HCT116 (cell line): ENCODE data around the gene CARNS1. TPM values are rescaled to one million over a fixed set of nuclear protein-coding genes. Genes with fewer than 3 reads are reported as not detected.

Experiments used
- ATAC-seq: fragments of 200-7000 bp; cut with Tn5 transposase; 2 replicates; pipeline ENCODE4 v1.9.1; 2020; ENCODE audit warnings: mild to moderate bottlenecking, moderate library complexity
- BruUV-seq: library from RNA; stranded (reverse); fragments of 400-500 nt; replicated peaks from 2 replicates; lab custom pipeline; 2021; lab: Mats Ljungman, UMichigan
- CTCF ChIA-PET: fragments of 300-600 bp; sonication (Branson Sonifier 250); formaldehyde crosslinking; loops from one replicate; lab custom pipeline; 2021; ENCODE audit warnings: antibody characterized with exemption; lab: Charles Lee
- POLR2A ChIA-PET: fragments of 300-600, 350-600 bp; sonication (Branson Sonifier 250); formaldehyde crosslinking; loops from one replicate; lab custom pipeline; 2021; ENCODE audit warnings: antibody characterized with exemption; lab: Charles Lee
- RAD21 ChIA-PET, 2 experiments: fragments of 300-600 bp; sonication (Branson Sonifier 250); formaldehyde crosslinking; loops; one replicate each; lab custom pipeline; 2023; ENCODE audit warnings: low total read pairs in 2 of 2; ENCODE audit not compliant: uncharacterized antibody in 2 of 2, unreplicated experiment in 2 of 2, low non-redundant PET in 1 of 2; lab: Charles Lee
- DNase-seq: peaks from one replicate; pipeline ENCODE4 v3.0.0-alpha.2; 2010; ENCODE audit warnings: low read depth, low spot score
- H2AFZ ChIP-seq: fragments of 200-600 bp; shearing (Covaris generic), sonication (generic); 2 replicates; pipeline ENCODE4 v1.6.1; 2017; ENCODE audit warnings: low read depth, mixed run types, mixed read lengths, antibody characterized with exemption, low read length; ENCODE audit not compliant: poor library complexity, severe bottlenecking
- H3K27ac ChIP-seq: 2 replicates; pipeline ENCODE4 v1.5.1; 2012; ENCODE audit warnings: low read depth, low read length
- H3K27me3 ChIP-seq: fragments of 200-600 bp; sonication (generic); 2 replicates; pipeline ENCODE4 v1.6.1; 2016; ENCODE audit warnings: mixed run types, low read length, mixed read lengths; ENCODE audit not compliant: insufficient read depth
- H3K36me3 ChIP-seq, 2 experiments: fragments of 200-500 bp in 1 of 2; fragments of 200-600 bp in 1 of 2; sonication (Bioruptor generic) in 1 of 2; sonication (generic) in 1 of 2; 2 replicates each; pipeline versions ENCODE4 v1.5.1 to v1.6.1; 2014 to 2016; ENCODE audit warnings: low read length in 2 of 2, inconsistent platforms in 1 of 2, mixed read lengths in 1 of 2, mixed run types in 1 of 2; ENCODE audit not compliant: insufficient read depth in 2 of 2, control insufficient read depth in 1 of 2
- H3K4me1 ChIP-seq, 2 experiments: fragments of 200-600 bp in 1 of 2; sonication (generic) in 1 of 2; 2 replicates each; pipeline versions ENCODE4 v1.5.1 to v1.6.1; 2012 to 2017; ENCODE audit warnings: low read length in 2 of 2, inconsistent platforms in 1 of 2, mild to moderate bottlenecking in 1 of 2, mixed read lengths in 1 of 2, mixed run types in 1 of 2, moderate library complexity in 1 of 2; ENCODE audit not compliant: insufficient read depth in 2 of 2, control insufficient read depth in 1 of 2
- H3K4me2 ChIP-seq: fragments of 200-600 bp; sonication (generic); 2 replicates; pipeline ENCODE4 v1.6.1; 2017; ENCODE audit warnings: mixed run types, low read length, mixed read lengths
- H3K4me3 ChIP-seq, 2 experiments: fragments of 200-600 bp in 1 of 2; sonication (generic) in 1 of 2; replicated peaks in 1 of 2; 2 replicates each; pipeline ENCODE4 v1.5.1; 2011 to 2016; ENCODE audit warnings: low read length in 2 of 2, control low read depth in 1 of 2, low read depth in 1 of 2, mild to moderate bottlenecking in 1 of 2, mixed read lengths in 1 of 2, mixed run types in 1 of 2
- H3K79me2 ChIP-seq: fragments of 200-600 bp; sonication (generic); 2 replicates; pipeline ENCODE4 v1.6.1; 2017; ENCODE audit warnings: mild to moderate bottlenecking, mixed run types, low read length, moderate library complexity, mixed read lengths; ENCODE audit not compliant: insufficient read depth
- H3K9ac ChIP-seq: fragments of 200-600 bp; sonication (generic); 2 replicates; pipeline ENCODE4 v1.6.1; 2016; ENCODE audit warnings: low read length, mixed read lengths
- H3K9me2 ChIP-seq: fragments of 200-600 bp; sonication (generic), shearing (Covaris generic); 2 replicates; pipeline ENCODE4 v1.6.1; 2017; ENCODE audit warnings: mixed run types, mild to moderate bottlenecking, moderate library complexity; ENCODE audit not compliant: insufficient read depth
- H3K9me3 ChIP-seq, 2 experiments: fragments of 200-500 bp in 1 of 2; fragments of 200-600 bp in 1 of 2; sonication (Bioruptor generic) in 1 of 2; sonication (generic) in 1 of 2; 2 replicates each; pipeline ENCODE4 v1.6.1; 2014 to 2017; ENCODE audit warnings: low read length in 2 of 2, mixed read lengths in 2 of 2, inconsistent platforms in 1 of 2, low read depth in 1 of 2, mild to moderate bottlenecking in 1 of 2, mixed run types in 1 of 2, moderate library complexity in 1 of 2; ENCODE audit not compliant: control insufficient read depth in 1 of 2, insufficient read depth in 1 of 2
- H4K20me1 ChIP-seq: fragments of 200-600 bp; sonication (generic), shearing (Covaris generic); 2 replicates; pipeline ENCODE4 v1.6.1; 2017; ENCODE audit warnings: mixed run types, mild to moderate bottlenecking, moderate library complexity; ENCODE audit not compliant: insufficient read depth
- CBX3 ChIP-seq: IDR thresholded peaks from 2 replicates; pipeline ENCODE4 v1.6.1; 2012; ENCODE audit warnings: low read depth
- EGR1 ChIP-seq: IDR thresholded peaks from 2 replicates; pipeline ENCODE4 v1.6.1; 2012; ENCODE audit warnings: low read depth
- EZH2 ChIP-seq: fragments of 200-600 bp; sonication (generic); IDR thresholded peaks from 2 replicates; pipeline ENCODE4 v1.6.1; 2017; ENCODE audit warnings: antibody characterized with exemption, mixed run types
- EZH2phosphoT487 ChIP-seq: fragments of 200-600 bp; IDR thresholded peaks from 2 replicates; pipeline ENCODE4 v1.6.1; 2018; ENCODE audit warnings: antibody characterized with exemption, borderline replicate concordance
- FOSL1 ChIP-seq: IDR thresholded peaks from 2 replicates; pipeline ENCODE4 v1.6.1; 2012; ENCODE audit warnings: low read depth
- JUND ChIP-seq: IDR thresholded peaks from 2 replicates; pipeline ENCODE4 v1.6.1; 2012
- POLR2A ChIP-seq: IDR thresholded peaks from 2 replicates; pipeline ENCODE4 v1.7.0; 2011; ENCODE audit warnings: borderline replicate concordance; ENCODE audit not compliant: insufficient read depth, insufficient read length; ENCODE audit errors: extremely low read depth
- POLR2AphosphoS5 ChIP-seq: IDR thresholded peaks from 2 replicates; pipeline ENCODE4 v1.6.1; 2011; ENCODE audit warnings: mild to moderate bottlenecking, low read depth, low read length, moderate library complexity
- RAD21 ChIP-seq: IDR thresholded peaks from 2 replicates; pipeline ENCODE4 v1.6.1; 2012; ENCODE audit warnings: low read depth, mild to moderate bottlenecking
- REST ChIP-seq: IDR thresholded peaks from 2 replicates; pipeline ENCODE4 v1.6.1; 2012; ENCODE audit warnings: low read depth
- SIN3A ChIP-seq: IDR thresholded peaks from 2 replicates; pipeline ENCODE4 v1.6.1; 2012; ENCODE audit warnings: low read depth
- SP1 ChIP-seq: IDR thresholded peaks from 2 replicates; pipeline ENCODE4 v1.6.1; 2012; ENCODE audit warnings: low read depth
- SRF ChIP-seq: IDR thresholded peaks from 2 replicates; pipeline ENCODE4 v1.6.1; 2012; ENCODE audit warnings: low read depth
- TCF7L2 ChIP-seq: IDR thresholded peaks from 2 replicates; pipeline ENCODE4 v1.7.0; 2011; ENCODE audit warnings: borderline replicate concordance, inconsistent platforms; ENCODE audit not compliant: insufficient read depth, insufficient read length; ENCODE audit errors: extremely low read depth
- ZBTB33 ChIP-seq: IDR thresholded peaks from 2 replicates; pipeline ENCODE4 v1.6.1; 2011; ENCODE audit warnings: mild to moderate bottlenecking, low read length, moderate library complexity; ENCODE audit not compliant: insufficient replicate concordance; ENCODE audit errors: extremely low read depth
- ZNF274 ChIP-seq: fragments of 200-500 bp; sonication (Bioruptor generic); IDR thresholded peaks from 2 replicates; pipeline ENCODE4 v1.6.1; 2014; ENCODE audit warnings: mild to moderate bottlenecking, low read depth, low read length, inconsistent platforms
- intact Hi-C: fragments of 100-400 bp; cut with micrococcal nuclease; formaldehyde crosslinking; loops from 2 replicates; pipeline ENCODE4 v1.10.0; 2022
- total RNA-seq: library from RNA; stranded (reverse); gene quantifications from one replicate; pipeline ENCODE4 v1.2.1, GENCODE V29; 2021; ENCODE audit not compliant: unreplicated experiment

Gene CARNS1
- total RNA-seq, 1 experiment from 2014 or later = 1.0 TPM

DNA sequence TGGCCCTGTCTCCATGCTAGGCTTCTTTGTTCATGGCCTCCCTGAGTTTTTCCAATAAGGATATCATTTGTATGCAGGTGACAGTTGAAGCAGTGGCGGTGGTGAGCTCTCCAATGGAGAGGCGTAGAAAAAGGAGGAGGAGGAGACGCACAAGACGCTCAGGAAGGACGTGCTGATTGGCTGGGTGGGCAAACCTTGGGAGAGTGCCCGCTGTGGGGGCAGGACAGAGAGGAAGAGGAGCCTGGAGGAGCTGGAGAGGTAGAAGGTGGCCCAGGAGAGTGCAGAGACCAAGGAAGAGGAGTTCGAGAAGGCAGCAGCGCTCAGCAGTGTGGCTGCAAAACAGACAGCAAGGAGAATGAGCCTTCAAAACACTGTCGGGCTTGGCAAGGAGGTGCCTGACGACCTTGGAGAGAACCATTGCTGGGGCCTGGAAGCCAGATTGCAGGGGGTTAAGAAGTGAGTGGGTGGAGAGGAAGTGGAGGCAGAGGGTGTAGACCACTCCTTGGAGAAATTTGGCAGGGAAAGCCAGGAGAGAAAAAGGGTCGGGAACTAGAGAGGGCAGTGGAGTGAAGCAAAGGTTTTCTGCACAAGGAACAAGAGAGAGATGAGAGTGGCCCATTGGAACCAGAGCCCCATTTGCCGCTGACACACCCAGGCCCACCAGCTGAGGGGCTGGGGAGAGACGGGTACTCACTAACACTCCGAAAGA is 49.6 kb upstream of the CARNS1 start:
- H3K27ac ChIP-seq = no peak overlapping the region
- ATAC-seq = no peak
- peaks cover 0 to 12% of the 10 kb centered on the region in 2 experiments; a peak in 2 of 4 replicates for H3K36me3 ChIP-seq
- no peak overlapping the region for H2AFZ ChIP-seq
- no peak for TF ChIP-seq POLR2A
- TF ChIP-seq, all 23 proteins: peak for 0
- peaks cover 2 to 51% of the 10 kb centered on the region in 2 experiments for H3K4me1 ChIP-seq
- no peaks in the 10 kb centered on the region for H4K20me1 ChIP-seq
- no peak overlapping the region for H3K4me2 ChIP-seq
- H3K4me3 ChIP-seq = no peak overlapping the region
- POLR2A ChIA-PET = no interaction called here
- intact Hi-C loops = no loop called here
- CTCF ChIA-PET = interaction anchor here (0.5 kb wide), 1 partner anchor 9 kb away, joined by 4 read pairs; no protein-coding TSS in a partner anchor
- no TSS peak for BruUV-seq
- no peaks in the 10 kb centered on the region for H3K9me3 ChIP-seq
- no peaks in the 10 kb centered on the region for H3K27me3 ChIP-seq
- peaks cover 39% of the 10 kb centered on the region for H3K79me2 ChIP-seq
- H3K9ac ChIP-seq = no peak overlapping the region
- H3K9me2 ChIP-seq = no peaks in the 10 kb centered on the region
- RAD21 ChIA-PET = no interaction called here
- DNase-seq = no peak

DNA sequence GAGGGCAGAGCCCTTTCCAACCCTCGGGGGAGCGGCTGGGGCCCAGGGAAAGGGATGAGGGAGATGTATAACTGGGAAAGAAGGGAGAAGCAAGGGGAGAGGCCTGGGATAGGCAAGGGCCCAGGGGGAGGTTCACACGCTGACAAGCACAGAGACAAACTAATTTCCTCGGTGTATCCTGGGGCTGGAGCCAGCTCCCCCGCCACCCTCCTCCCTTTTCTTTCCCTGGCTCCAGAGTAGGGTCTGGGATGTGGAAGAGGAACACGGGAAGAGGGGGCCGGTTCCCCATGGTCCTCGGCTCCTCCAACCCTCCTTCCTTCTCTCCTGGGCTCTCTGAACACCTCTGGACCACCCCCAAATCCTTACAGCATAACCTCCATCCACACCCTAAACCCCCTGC is 48.9 kb upstream of the CARNS1 start:
- Histone ChIP-seq H3K9me3 (no peaks in the 10 kb centered on the region), H2AFZ (no peak overlapping the region), H3K27ac (no peak overlapping the region), H3K36me3 (peaks cover 0 to 12% of the 10 kb centered on the region in 2 experiments; a peak in 2 of 4 replicates), H3K79me2 (peaks cover 45% of the 10 kb centered on the region), H3K9me2 (no peaks in the 10 kb centered on the region), H3K27me3 (no peaks in the 10 kb centered on the region), H3K4me1 (peaks cover 9 to 55% of the 10 kb centered on the region in 2 experiments), H3K4me3 (no peak overlapping the region), H4K20me1 (no peaks in the 10 kb centered on the region), H3K4me2 (no peak overlapping the region), H3K9ac (no peak overlapping the region)
- ChIA-PET POLR2A (no interaction called here), RAD21 (no interaction called here), CTCF (no interaction called here)
- no peak for DNase-seq
- intact Hi-C loops = no loop called here
- ATAC-seq = no peak
- no TSS peak for BruUV-seq
- TF ChIP-seq SRF (no peak), POLR2A (no peak), JUND (no peak), FOSL1 (no peak), SP1 (no peak), ZNF274 (no peak), SIN3A (no peak), TCF7L2 (no peak), EZH2phosphoT487 (no peak), CBX3 (no peak), EGR1 (no peak), EZH2 (no peak), ZBTB33 (no peak), REST (no peak), POLR2AphosphoS5 (no peak), RAD21 (no peak)
